HCT116 (cell line): ENCODE data around the gene RNF150. TPM values are rescaled to one million over a fixed set of nuclear protein-coding genes. Genes with fewer than 3 reads are reported as not detected.

Source experiments
- ATAC-seq: fragments of 200-7000 bp; cut with Tn5 transposase; 2 replicates; pipeline ENCODE4 v1.9.1; 2020; ENCODE audit warnings: mild to moderate bottlenecking, moderate library complexity
- BruUV-seq: library from RNA; stranded (reverse); fragments of 400-500 nt; replicated peaks from 2 replicates; lab custom pipeline; 2021; lab: Mats Ljungman, UMichigan
- CTCF ChIA-PET: fragments of 300-600 bp; sonication (Branson Sonifier 250); formaldehyde crosslinking; loops from one replicate; lab custom pipeline; 2021; ENCODE audit warnings: antibody characterized with exemption; lab: Charles Lee
- POLR2A ChIA-PET: fragments of 300-600, 350-600 bp; sonication (Branson Sonifier 250); formaldehyde crosslinking; loops from one replicate; lab custom pipeline; 2021; ENCODE audit warnings: antibody characterized with exemption; lab: Charles Lee
- RAD21 ChIA-PET, 2 experiments: fragments of 300-600 bp; sonication (Branson Sonifier 250); formaldehyde crosslinking; loops; one replicate each; lab custom pipeline; 2023; ENCODE audit warnings: low total read pairs in 2 of 2; ENCODE audit not compliant: uncharacterized antibody in 2 of 2, unreplicated experiment in 2 of 2, low non-redundant PET in 1 of 2; lab: Charles Lee
- DNase-seq: peaks from one replicate; pipeline ENCODE4 v3.0.0-alpha.2; 2010; ENCODE audit warnings: low read depth, low spot score
- H2AFZ ChIP-seq: fragments of 200-600 bp; shearing (Covaris generic), sonication (generic); 2 replicates; pipeline ENCODE4 v1.6.1; 2017; ENCODE audit warnings: low read depth, mixed run types, mixed read lengths, antibody characterized with exemption, low read length; ENCODE audit not compliant: poor library complexity, severe bottlenecking
- H3K27ac ChIP-seq: 2 replicates; pipeline ENCODE4 v1.5.1; 2012; ENCODE audit warnings: low read depth, low read length
- H3K27me3 ChIP-seq: fragments of 200-600 bp; sonication (generic); 2 replicates; pipeline ENCODE4 v1.6.1; 2016; ENCODE audit warnings: mixed run types, low read length, mixed read lengths; ENCODE audit not compliant: insufficient read depth
- H3K36me3 ChIP-seq, 2 experiments: fragments of 200-500 bp in 1 of 2; fragments of 200-600 bp in 1 of 2; sonication (Bioruptor generic) in 1 of 2; sonication (generic) in 1 of 2; 2 replicates each; pipeline versions ENCODE4 v1.5.1 to v1.6.1; 2014 to 2016; ENCODE audit warnings: low read length in 2 of 2, inconsistent platforms in 1 of 2, mixed read lengths in 1 of 2, mixed run types in 1 of 2; ENCODE audit not compliant: insufficient read depth in 2 of 2, control insufficient read depth in 1 of 2
- H3K4me1 ChIP-seq, 2 experiments: fragments of 200-600 bp in 1 of 2; sonication (generic) in 1 of 2; 2 replicates each; pipeline versions ENCODE4 v1.5.1 to v1.6.1; 2012 to 2017; ENCODE audit warnings: low read length in 2 of 2, inconsistent platforms in 1 of 2, mild to moderate bottlenecking in 1 of 2, mixed read lengths in 1 of 2, mixed run types in 1 of 2, moderate library complexity in 1 of 2; ENCODE audit not compliant: insufficient read depth in 2 of 2, control insufficient read depth in 1 of 2
- H3K4me2 ChIP-seq: fragments of 200-600 bp; sonication (generic); 2 replicates; pipeline ENCODE4 v1.6.1; 2017; ENCODE audit warnings: mixed run types, low read length, mixed read lengths
- H3K4me3 ChIP-seq, 2 experiments: fragments of 200-600 bp in 1 of 2; sonication (generic) in 1 of 2; replicated peaks in 1 of 2; 2 replicates each; pipeline ENCODE4 v1.5.1; 2011 to 2016; ENCODE audit warnings: low read length in 2 of 2, control low read depth in 1 of 2, low read depth in 1 of 2, mild to moderate bottlenecking in 1 of 2, mixed read lengths in 1 of 2, mixed run types in 1 of 2
- H3K79me2 ChIP-seq: fragments of 200-600 bp; sonication (generic); 2 replicates; pipeline ENCODE4 v1.6.1; 2017; ENCODE audit warnings: mild to moderate bottlenecking, mixed run types, low read length, moderate library complexity, mixed read lengths; ENCODE audit not compliant: insufficient read depth
- H3K9ac ChIP-seq: fragments of 200-600 bp; sonication (generic); 2 replicates; pipeline ENCODE4 v1.6.1; 2016; ENCODE audit warnings: low read length, mixed read lengths
- H3K9me2 ChIP-seq: fragments of 200-600 bp; sonication (generic), shearing (Covaris generic); 2 replicates; pipeline ENCODE4 v1.6.1; 2017; ENCODE audit warnings: mixed run types, mild to moderate bottlenecking, moderate library complexity; ENCODE audit not compliant: insufficient read depth
- H3K9me3 ChIP-seq, 2 experiments: fragments of 200-500 bp in 1 of 2; fragments of 200-600 bp in 1 of 2; sonication (Bioruptor generic) in 1 of 2; sonication (generic) in 1 of 2; 2 replicates each; pipeline ENCODE4 v1.6.1; 2014 to 2017; ENCODE audit warnings: low read length in 2 of 2, mixed read lengths in 2 of 2, inconsistent platforms in 1 of 2, low read depth in 1 of 2, mild to moderate bottlenecking in 1 of 2, mixed run types in 1 of 2, moderate library complexity in 1 of 2; ENCODE audit not compliant: control insufficient read depth in 1 of 2, insufficient read depth in 1 of 2
- H4K20me1 ChIP-seq: fragments of 200-600 bp; sonication (generic), shearing (Covaris generic); 2 replicates; pipeline ENCODE4 v1.6.1; 2017; ENCODE audit warnings: mixed run types, mild to moderate bottlenecking, moderate library complexity; ENCODE audit not compliant: insufficient read depth
- CBX3 ChIP-seq: IDR thresholded peaks from 2 replicates; pipeline ENCODE4 v1.6.1; 2012; ENCODE audit warnings: low read depth
- CEBPB ChIP-seq: IDR thresholded peaks from 2 replicates; pipeline ENCODE4 v1.6.1; 2012; ENCODE audit warnings: low read depth
- CTCF ChIP-seq, 3 experiments: fragments of 200-600 bp in 1 of 3; sonication (generic) in 1 of 3; IDR thresholded peaks in 2 of 3; conservative IDR thresholded peaks in 1 of 3; 2 replicates each; pipeline ENCODE4 v1.5.1; 2012 to 2017; ENCODE audit warnings: low read depth in 2 of 3, low read length in 2 of 3, antibody characterized with exemption in 1 of 3, borderline replicate concordance in 1 of 3, control low read depth in 1 of 3, mild to moderate bottlenecking in 1 of 3, mixed read lengths in 1 of 3, mixed run types in 1 of 3, moderate library complexity in 1 of 3; ENCODE audit not compliant: insufficient read depth in 1 of 3
- ELF1 ChIP-seq: IDR thresholded peaks from 2 replicates; pipeline ENCODE4 v1.6.1; 2012; ENCODE audit warnings: low read depth, borderline replicate concordance
- EZH2 ChIP-seq: fragments of 200-600 bp; sonication (generic); IDR thresholded peaks from 2 replicates; pipeline ENCODE4 v1.6.1; 2017; ENCODE audit warnings: antibody characterized with exemption, mixed run types
- EZH2phosphoT487 ChIP-seq: fragments of 200-600 bp; IDR thresholded peaks from 2 replicates; pipeline ENCODE4 v1.6.1; 2018; ENCODE audit warnings: antibody characterized with exemption, borderline replicate concordance
- MAX ChIP-seq: IDR thresholded peaks from 2 replicates; pipeline ENCODE4 v1.6.1; 2012
- POLR2A ChIP-seq: IDR thresholded peaks from 2 replicates; pipeline ENCODE4 v1.7.0; 2011; ENCODE audit warnings: borderline replicate concordance; ENCODE audit not compliant: insufficient read depth, insufficient read length; ENCODE audit errors: extremely low read depth
- RAD21 ChIP-seq: IDR thresholded peaks from 2 replicates; pipeline ENCODE4 v1.6.1; 2012; ENCODE audit warnings: low read depth, mild to moderate bottlenecking
- REST ChIP-seq: IDR thresholded peaks from 2 replicates; pipeline ENCODE4 v1.6.1; 2012; ENCODE audit warnings: low read depth
- SIN3A ChIP-seq: IDR thresholded peaks from 2 replicates; pipeline ENCODE4 v1.6.1; 2012; ENCODE audit warnings: low read depth
- TCF7L2 ChIP-seq: IDR thresholded peaks from 2 replicates; pipeline ENCODE4 v1.7.0; 2011; ENCODE audit warnings: borderline replicate concordance, inconsistent platforms; ENCODE audit not compliant: insufficient read depth, insufficient read length; ENCODE audit errors: extremely low read depth
- YY1 ChIP-seq: IDR thresholded peaks from 2 replicates; pipeline ENCODE4 v1.6.1; 2011; ENCODE audit warnings: low read length, low read depth, moderate library complexity, mild to moderate bottlenecking; ENCODE audit not compliant: insufficient replicate concordance; ENCODE audit errors: extremely low read depth
- ZFX ChIP-seq: fragments of 450-650 bp; IDR thresholded peaks from 2 replicates; pipeline ENCODE4 v1.6.1; 2017
- ZNF274 ChIP-seq: fragments of 200-500 bp; sonication (Bioruptor generic); IDR thresholded peaks from 2 replicates; pipeline ENCODE4 v1.6.1; 2014; ENCODE audit warnings: mild to moderate bottlenecking, low read depth, low read length, inconsistent platforms
- intact Hi-C: fragments of 100-400 bp; cut with micrococcal nuclease; formaldehyde crosslinking; loops from 2 replicates; pipeline ENCODE4 v1.10.0; 2022
- total RNA-seq: library from RNA; stranded (reverse); gene quantifications from one replicate; pipeline ENCODE4 v1.2.1, GENCODE V29; 2021; ENCODE audit not compliant: unreplicated experiment

RNF150 gene
- total RNA-seq, 1 experiment from 2014 or later = 0.07 TPM

GRCh38 chr4:140876615-140877364, 256.5 kb downstream of the RNF150 start:
- no TSS peak for BruUV-seq
- Histone ChIP-seq H4K20me1 (no peaks in the 10 kb centered on the region), H3K27me3 (no peaks in the 10 kb centered on the region), H3K9me2 (no peaks in the 10 kb centered on the region), H3K79me2 (no peaks in the 10 kb centered on the region), H3K4me2 (no peak overlapping the region), H3K36me3 (no peaks in the 10 kb centered on the region), H3K4me1 (no peaks in the 10 kb centered on the region), H2AFZ (no peak overlapping the region), H3K9me3 (peaks cover 0 to 5% of the 10 kb centered on the region in 2 experiments; a peak in 1 of 4 replicates)
- CTCF ChIA-PET = interaction anchor here (2.0 kb wide), 1 partner anchor 8 kb away, joined by 6 read pairs; no protein-coding TSS in a partner anchor
- ATAC-seq = no peak
- intact Hi-C loops = no loop called here
- RAD21 ChIA-PET = no interaction called here
- POLR2A ChIA-PET = no interaction called here
- no peak for TF ChIP-seq YY1
- no peak for TF ChIP-seq TCF7L2
- TF ChIP-seq CTCF (IDR thresholded peaks at IDR 0.05 in 2 of 3, conservative IDR thresholded peaks at IDR 0.05 in 1 of 3; ENCODE audit: borderline replicate concordance in 1 of 3, insufficient read depth in 1 of 3, low read depth in 2 of 3, low read length in 2 of 3) = no peak
- no peak for TF ChIP-seq ZNF274
- no peak for TF ChIP-seq ZFX
- no peak for TF ChIP-seq CBX3
- no peak for TF ChIP-seq EZH2
- TF ChIP-seq MAX = no peak
- no peak for TF ChIP-seq RAD21
- no peak for TF ChIP-seq EZH2phosphoT487
- TF ChIP-seq SIN3A = no peak
- no peak for TF ChIP-seq ELF1
- no peak for TF ChIP-seq REST
- TF ChIP-seq CEBPB = no peak
- TF ChIP-seq POLR2A = no peak
- TF ChIP-seq, all 23 proteins: peak for 0
- no peak overlapping the region for H3K27ac ChIP-seq
- H3K9ac ChIP-seq = no peak overlapping the region
- no peak for DNase-seq
- H3K4me3 ChIP-seq = no peak overlapping the region
